HG03095 (cell line): ENCODE results near the gene DLX3.

Source experiments
- ATAC-seq: cut with Tn5 transposase; IDR thresholded peaks from one replicate; pipeline ENCODE4 v1.9.1; 2021; ENCODE audit warnings: moderate library complexity; ENCODE audit not compliant: unreplicated experiment

The DLX3 gene

GRCh38 chr17:49959183-49959935 lies 35.7 kb downstream of the DLX3 start:
- no peak for ATAC-seq

GRCh38 chr17:49958723-49959122 lies 36.3 kb downstream of the DLX3 start:
- ATAC-seq: no peak

- ATAC-seq: no peak
These were observed 37.7 kb downstream of the DLX3 start for GRCh38 chr17:49957350-49957749.

GRCh38 chr17:49956780-49957179 lies 38.2 kb downstream of the DLX3 start:
- no peak for ATAC-seq

GRCh38 chr17:49955157-49955556 lies 39.9 kb downstream of the DLX3 start:
- no peak for ATAC-seq

GRCh38 chr17:49952912-49953497 lies 42.0 kb downstream of the DLX3 start:
- ATAC-seq: no peak

- ATAC-seq: no peak
These were observed 42.7 kb downstream of the DLX3 start for GRCh38 chr17:49952209-49952911.

GRCh38 chr17:49951362-49952082 lies 43.5 kb downstream of the DLX3 start:
- no peak for ATAC-seq

- ATAC-seq: no peak
These were observed 45.4 kb downstream of the DLX3 start for GRCh38 chr17:49949634-49950033.

- no peak for ATAC-seq
These were observed 48.0 kb downstream of the DLX3 start for GRCh38 chr17:49946964-49947584.

GRCh38 chr17:49946208-49946607 lies 48.8 kb downstream of the DLX3 start:
- no peak for ATAC-seq

GRCh38 chr17:49944273-49944870 lies 50.7 kb downstream of the DLX3 start:
- no peak for ATAC-seq

GRCh38 chr17:49942947-49943346 lies 52.1 kb downstream of the DLX3 start:
- ATAC-seq: no peak

GRCh38 chr17:49941427-49941826 lies 53.6 kb downstream of the DLX3 start:
- no peak for ATAC-seq
